Endothelial cell of umbilical vein (primary cell): ENCODE measurements around the gene EFCAB8. TPM values are rescaled to one million over a fixed set of nuclear protein-coding genes. Genes with fewer than 3 reads are reported as not detected.

Source experiments
- BruUV-seq: library from RNA; stranded (reverse); fragments of 400-500 nt; replicated peaks from 2 replicates; lab custom pipeline; 2021; lab: Mats Ljungman, UMichigan
- CTCF ChIA-PET: fragments of 300-600, 350-600 bp; sonication (Branson Sonifier 250); formaldehyde crosslinking; loops from one replicate; lab custom pipeline; 2021; ENCODE audit warnings: antibody characterized with exemption, inconsistent platforms; lab: Charles Lee
- POLR2A ChIA-PET: fragments of 300-600, 350-600 bp; sonication (Branson Sonifier 250); formaldehyde crosslinking; loops from one replicate; lab custom pipeline; 2021; ENCODE audit warnings: antibody characterized with exemption, inconsistent platforms; lab: Charles Lee
- DNase-seq: peaks from one replicate; pipeline ENCODE4 v3.0.0-alpha.2; 2011; ENCODE audit warnings: low read depth, low spot score
- FAIRE-seq: peaks from 2 replicates; lab custom pipeline; 2011; peaks lifted over from hg19 to GRCh38; lab: Jason Lieb, UNC
- H2AFZ ChIP-seq: 2 replicates; pipeline ENCODE4 v1.6.0; 2012; ENCODE audit warnings: low read depth, low read length, control low read depth, inconsistent platforms
- H3K27ac ChIP-seq: 2 replicates; pipeline ENCODE4 v1.5.1; 2011; ENCODE audit warnings: low read depth, mild to moderate bottlenecking, control low read depth, low read length, moderate library complexity; ENCODE audit not compliant: insufficient read depth
- H3K27me3 ChIP-seq, 2 experiments: 2 replicates each; pipeline versions ENCODE4 v1.6.0 to v1.6.1; 2011; ENCODE audit warnings: low read length in 2 of 2, mixed read lengths in 1 of 2; ENCODE audit not compliant: control insufficient read depth in 2 of 2, insufficient read depth in 2 of 2
- H3K36me3 ChIP-seq, 2 experiments: 2 replicates in 1 of 2; 3 replicates in 1 of 2; pipeline ENCODE4 v1.5.1; 2011; ENCODE audit warnings: low read length in 2 of 2, mild to moderate bottlenecking in 1 of 2, moderate library complexity in 1 of 2; ENCODE audit not compliant: control insufficient read depth in 2 of 2, insufficient read depth in 2 of 2; ENCODE audit errors: extremely low read depth in 1 of 2
- H3K4me1 ChIP-seq: 3 replicates; pipeline ENCODE4 v1.5.1; 2011; ENCODE audit warnings: mild to moderate bottlenecking, low read length; ENCODE audit not compliant: control insufficient read depth, insufficient read depth; ENCODE audit errors: extremely low read depth
- H3K4me2 ChIP-seq: 2 replicates; pipeline ENCODE4 v1.6.1; 2011; ENCODE audit warnings: low read length, control low read depth, mixed read lengths; ENCODE audit not compliant: insufficient read depth
- H3K4me3 ChIP-seq, 3 experiments: fragments of 200-600 bp in 1 of 3; sonication (generic), shearing (Covaris generic) in 1 of 3; replicated peaks in 1 of 3; 2 replicates each; pipeline ENCODE4 v1.5.1; 2011 to 2016; ENCODE audit warnings: control low read depth in 3 of 3, low read length in 3 of 3, mild to moderate bottlenecking in 2 of 3, inconsistent platforms in 1 of 3, low read depth in 1 of 3, moderate library complexity in 1 of 3; ENCODE audit not compliant: insufficient read depth in 1 of 3
- H3K79me2 ChIP-seq: 2 replicates; pipeline ENCODE4 v1.6.0; 2012; ENCODE audit warnings: low read length, inconsistent platforms; ENCODE audit not compliant: control insufficient read depth, insufficient read depth
- H3K9ac ChIP-seq: replicated peaks from 2 replicates; pipeline ENCODE3; 2011; ENCODE audit warnings: low read length, control low read depth; ENCODE audit not compliant: insufficient read depth; ENCODE audit errors: extremely low read depth
- H3K9me1 ChIP-seq: replicated peaks from 3 replicates; pipeline ENCODE4 v1.6.0; 2011; ENCODE audit warnings: mild to moderate bottlenecking, low read length; ENCODE audit not compliant: control insufficient read depth, insufficient read depth; ENCODE audit errors: extremely low read depth
- H3K9me3 ChIP-seq: replicated peaks from 2 replicates; pipeline ENCODE4 v1.5.1; 2012; ENCODE audit warnings: low read length, inconsistent platforms; ENCODE audit not compliant: control insufficient read depth, insufficient read depth
- H4K20me1 ChIP-seq: replicated peaks from 2 replicates; pipeline ENCODE3; 2011; ENCODE audit warnings: mild to moderate bottlenecking, low read length; ENCODE audit not compliant: control insufficient read depth, insufficient read depth; ENCODE audit errors: extremely low read depth
- CTCF ChIP-seq, 2 donors: IDR thresholded peaks; 1 replicate in 1 of 2; 2 replicates in 1 of 2; pipeline ENCODE4 v1.5.1; 2011; ENCODE audit warnings: low read length in 2 of 2, mild to moderate bottlenecking in 2 of 2, moderate library complexity in 2 of 2, control low read depth in 1 of 2, inconsistent platforms in 1 of 2, low read depth in 1 of 2; ENCODE audit not compliant: insufficient read depth in 1 of 2; ENCODE audit errors: extremely low read depth in 1 of 2
- EZH2 ChIP-seq: IDR thresholded peaks from 2 replicates; pipeline ENCODE4 v1.6.1; 2012; ENCODE audit warnings: borderline replicate concordance, low read depth, mild to moderate bottlenecking, moderate library complexity, low read length, inconsistent platforms; ENCODE audit not compliant: severe bottlenecking
- FOS ChIP-seq: IDR thresholded peaks from 2 replicates; pipeline ENCODE4 v1.6.1; 2011; ENCODE audit warnings: mild to moderate bottlenecking, low read length, moderate library complexity, borderline replicate concordance; ENCODE audit not compliant: insufficient read depth
- MYC ChIP-seq: IDR thresholded peaks from one replicate; pipeline ENCODE4 v1.6.1; 2011; ENCODE audit warnings: mild to moderate bottlenecking, low read depth, low read length
- POLR2A ChIP-seq: IDR thresholded peaks from 2 replicates; pipeline ENCODE4 v1.6.1; 2012; ENCODE audit warnings: low read depth, mild to moderate bottlenecking, control low read depth, low read length
- POLR2AphosphoS5 ChIP-seq: IDR thresholded peaks from 2 replicates; pipeline ENCODE4 v1.6.1; 2012; ENCODE audit warnings: low read depth, mild to moderate bottlenecking, control low read depth, low read length, moderate library complexity; ENCODE audit not compliant: insufficient read depth
- dilution Hi-C: fragments of 300-500 bp; cut with MboI; formaldehyde crosslinking; loops from one replicate; pipeline ENCODE4 v1.15.0; 2019; ENCODE audit warnings: low sequenced_read_pairs; ENCODE audit not compliant: extremely low pct_ligation_motif_present
- intact Hi-C: fragments of 100-400 bp; cut with micrococcal nuclease; formaldehyde crosslinking; loops from one replicate; pipeline ENCODE4 v1.10.0; 2022
- polyA plus RNA-seq, 4 experiments: library from polyadenylated mRNA; depleted of rRNA in 3 of 4; stranded (reverse) in 3 of 4; unstranded in 1 of 4; fragments of >200 nt; gene quantifications; 2 replicates each; pipeline versions ENCODE4 v1.2.1 to v1.2.3, GENCODE V29; 2011 to 2012; ENCODE audit warnings: missing spikeins in 1 of 4
- total RNA-seq: library from RNA; stranded (reverse); gene quantifications from 2 replicates; pipeline ENCODE4 v1.2.3, GENCODE V29; 2021
- TF ChIP-seq, protein P1 (sequence below): IDR thresholded peaks from 2 replicates; pipeline ENCODE4 v1.6.1; 2011; ENCODE audit not compliant: insufficient read depth, insufficient read length

The EFCAB8 gene
- total and polyA plus RNA-seq, 2 donors (not counting 3 experiments of a cell fraction or from before 2014, with no cell fraction given) = 0.01 to 0.31 TPM

DNA sequence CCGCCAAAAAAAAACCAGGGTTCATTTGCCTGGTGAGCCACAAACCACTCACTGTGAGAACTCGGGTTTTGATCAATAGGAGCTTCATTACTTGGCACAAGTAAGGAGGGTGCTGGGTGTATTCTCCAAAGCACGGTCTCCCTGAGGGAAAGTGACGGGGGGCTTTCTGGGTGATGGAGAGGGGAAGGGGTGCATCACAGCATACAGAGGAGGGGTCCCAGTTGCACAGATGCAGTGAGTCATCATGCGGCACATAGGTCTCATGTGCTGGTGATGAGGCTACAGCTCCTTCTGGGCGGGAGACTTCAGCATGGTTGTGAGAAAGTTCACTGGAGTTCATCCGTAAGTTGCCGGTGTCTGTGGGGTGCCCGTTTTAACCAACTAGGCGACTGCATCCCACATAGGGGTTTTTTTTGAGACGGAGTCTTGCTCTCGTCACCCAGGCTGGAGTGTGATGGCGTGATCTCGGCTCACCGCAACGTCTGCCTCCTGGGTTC lies 109.3 kb downstream of the EFCAB8 start:
- Histone ChIP-seq H2AFZ (no peak overlapping the region), H3K36me3 (no peaks in the 10 kb centered on the region), H3K79me2 (no peaks in the 10 kb centered on the region), H3K9ac (no peak overlapping the region), H3K4me3 (no peak overlapping the region), H3K4me2 (no peak overlapping the region), H3K27me3 (peaks cover 1 to 2% of the 10 kb centered on the region in 2 experiments), H4K20me1 (no peaks in the 10 kb centered on the region), H3K9me3 (no peaks in the 10 kb centered on the region), H3K9me1 (no peaks in the 10 kb centered on the region), H3K27ac (no peak overlapping the region), H3K4me1 (peaks cover 14% of the 10 kb centered on the region)
- no peak for DNase-seq
- dilution Hi-C loops (no loop called here), intact Hi-C loops (no loop called here)
- TF ChIP-seq CTCF (IDR thresholded peaks at IDR 0.05; ENCODE audit: extremely low read depth in 1 of 2, insufficient read depth in 1 of 2, low read depth in 1 of 2, low read length in 2 of 2) (no peak), EZH2 (no peak), POLR2A (no peak), POLR2AphosphoS5 (no peak), FOS (no peak), MYC (no peak)
- TF ChIP-seq, protein P1, sequence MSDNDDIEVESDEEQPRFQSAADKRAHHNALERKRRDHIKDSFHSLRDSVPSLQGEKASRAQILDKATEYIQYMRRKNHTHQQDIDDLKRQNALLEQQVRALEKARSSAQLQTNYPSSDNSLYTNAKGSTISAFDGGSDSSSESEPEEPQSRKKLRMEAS = no peak
- FAIRE-seq = no peak
- POLR2A ChIA-PET = no interaction called here
- no TSS peak for BruUV-seq
- CTCF ChIA-PET = interaction anchor here (0.8 kb wide), 2 partner anchors 10 to 17 kb away, joined by 3 read pairs; no protein-coding TSS in a partner anchor
